K562 (cell line): Measurements from ENCODE around the gene ZNF480. TPM values are rescaled to one million over a fixed set of nuclear protein-coding genes. Genes with fewer than 3 reads are reported as not detected.

ENCODE experiments used
- ATAC-seq: fragments of 200-7000 bp; cut with Tn5 transposase; 3 replicates; pipeline ENCODE4 v1.9.1; 2020; ENCODE audit warnings: moderate library complexity
- BruUV-seq: library from RNA; stranded (reverse); fragments of 400-500 nt; replicated peaks from 2 replicates; lab custom pipeline; 2021; lab: Mats Ljungman, UMichigan
- CTCF ChIA-PET: fragments of 300-600 bp; formaldehyde crosslinking; extraction: SDS; loops from one replicate; lab custom pipeline; 2021; ENCODE audit warnings: low intra/inter-chr PET ratio; lab: Yijun Ruan, JAX
- POLR2A ChIA-PET: fragments of 300-600, 350-650 bp; sonication (Branson Sonifier 250); formaldehyde crosslinking; extraction: SDS; loops from one replicate; lab custom pipeline; 2021; ENCODE audit warnings: antibody characterized with exemption, inconsistent platforms; lab: Yijun Ruan, JAX
- DNase-seq, 4 experiments: peaks; one replicate each; pipeline versions ENCODE4 v3.0.0 to v3.0.0-alpha.2; 2011 to 2018; ENCODE audit warnings: low spot score in 3 of 4, mixed read lengths in 3 of 4; ENCODE audit errors: extremely low read depth in 1 of 4
- FAIRE-seq: peaks from 2 replicates; lab custom pipeline; 2011; peaks lifted over from hg19 to GRCh38; lab: Jason Lieb, UNC
- H2AFZ ChIP-seq: 2 replicates; pipeline ENCODE4 v1.6.0; 2011; ENCODE audit warnings: low read depth, low read length, control low read depth, inconsistent platforms
- H3K27ac ChIP-seq: fragments of 200-600 bp; 3 replicates; pipeline ENCODE4 v1.8.0; 2011; ENCODE audit warnings: low read depth, mild to moderate bottlenecking, control low read depth, inconsistent platforms, low read length, moderate library complexity, mixed read lengths; ENCODE audit errors: extremely low read depth
- H3K27me3 ChIP-seq, 2 experiments: fragments of 300-600 bp in 1 of 2; 2 replicates in 1 of 2; 3 replicates in 1 of 2; pipeline versions ENCODE4 v1.6.0 to v1.8.0; 2011; ENCODE audit warnings: inconsistent platforms in 2 of 2, low read length in 2 of 2, mild to moderate bottlenecking in 1 of 2, mixed read lengths in 1 of 2, moderate library complexity in 1 of 2; ENCODE audit not compliant: control insufficient read depth in 2 of 2, insufficient read depth in 2 of 2
- H3K36me3 ChIP-seq: fragments of 300-600 bp; 3 replicates; pipeline ENCODE4 v1.8.0; 2011; ENCODE audit warnings: mild to moderate bottlenecking, low read length, inconsistent platforms; ENCODE audit not compliant: control insufficient read depth, insufficient read depth
- H3K4me1 ChIP-seq, 2 experiments: fragments of 200-600 bp in 1 of 2; replicated peaks in 1 of 2; 2 replicates in 1 of 2; 3 replicates in 1 of 2; pipeline versions ENCODE4 v1.5.1 to v1.8.0; 2011; ENCODE audit warnings: inconsistent platforms in 2 of 2, low read length in 2 of 2, mild to moderate bottlenecking in 1 of 2, mixed read lengths in 1 of 2, moderate library complexity in 1 of 2; ENCODE audit not compliant: control insufficient read depth in 2 of 2, insufficient read depth in 2 of 2
- H3K4me2 ChIP-seq: 2 replicates; pipeline ENCODE4 v1.6.1; 2011; ENCODE audit warnings: low read length, control low read depth, inconsistent platforms, mixed read lengths; ENCODE audit not compliant: insufficient read depth
- H3K4me3 ChIP-seq: fragments of 200-600 bp; sonication (generic), shearing (Covaris generic); 2 replicates; pipeline ENCODE4 v1.5.1; 2016; ENCODE audit warnings: control low read depth, inconsistent platforms
- H3K79me2 ChIP-seq: fragments of 200-600 bp; 3 replicates; pipeline ENCODE4 v1.8.0; 2011; ENCODE audit warnings: low read length, inconsistent platforms; ENCODE audit not compliant: control insufficient read depth, insufficient read depth
- H3K9ac ChIP-seq, 2 experiments: 2 replicates each; pipeline versions ENCODE4 v1.6.0 to v1.6.1; 2011; ENCODE audit warnings: low read depth in 2 of 2, low read length in 2 of 2, control low read depth in 1 of 2, inconsistent platforms in 1 of 2, mild to moderate bottlenecking in 1 of 2, mixed read lengths in 1 of 2; ENCODE audit not compliant: insufficient read depth in 1 of 2
- H3K9me1 ChIP-seq: one replicate; pipeline ENCODE4 v1.6.0; 2011; ENCODE audit warnings: inconsistent platforms, mild to moderate bottlenecking, low read length, moderate library complexity; ENCODE audit not compliant: control insufficient read depth, insufficient read depth
- H3K9me3 ChIP-seq: replicated peaks from 2 replicates; pipeline ENCODE4 v1.5.1; 2011; ENCODE audit warnings: low read depth, low read length, inconsistent platforms; ENCODE audit not compliant: control insufficient read depth, insufficient read depth
- H4K20me1 ChIP-seq: replicated peaks from 2 replicates; pipeline ENCODE4 v1.6.1; 2011; ENCODE audit warnings: low read length, inconsistent platforms, mixed read lengths; ENCODE audit not compliant: control insufficient read depth, insufficient read depth
- ASH1L ChIP-seq: fragments of 450-650 bp; IDR thresholded peaks from 2 replicates; pipeline ENCODE4 v1.6.1; 2018; ENCODE audit warnings: borderline replicate concordance, mild to moderate bottlenecking, low read depth; ENCODE audit not compliant: partially characterized antibody
- BRF1 ChIP-seq: IDR thresholded peaks from 3 replicates; pipeline ENCODE4 v1.6.1; 2011; ENCODE audit warnings: borderline replicate concordance, mild to moderate bottlenecking; ENCODE audit not compliant: insufficient read length; ENCODE audit errors: extremely low read depth
- CHD2 ChIP-seq: IDR thresholded peaks from 2 replicates; pipeline ENCODE4 v1.6.1; 2011; ENCODE audit warnings: low read depth, low read length
- DMBX1 ChIP-seq: fragments of 250-450 bp; sonication (Bioruptor Pico); IDR thresholded peaks from 2 replicates; pipeline ENCODE4 v1.8.0; 2022; ENCODE audit warnings: inconsistent platforms, mild to moderate bottlenecking, moderate library complexity, borderline replicate concordance
- KLF1 ChIP-seq: fragments of 450-650 bp; IDR thresholded peaks from 2 replicates; pipeline ENCODE4 v1.6.1; 2016; ENCODE audit warnings: missing genetic modification characterization, missing compliant biosample characterization
- MEIS2 ChIP-seq: fragments of 450-650 bp; IDR thresholded peaks from 2 replicates; pipeline ENCODE4 v1.6.1; 2014; ENCODE audit warnings: mild to moderate bottlenecking; ENCODE audit not compliant: partially characterized antibody
- NCOA2 ChIP-seq, 2 experiments: fragments of 450-650 bp; IDR thresholded peaks; 2 replicates each; pipeline ENCODE4 v1.6.1; 2018; ENCODE audit warnings: mild to moderate bottlenecking in 2 of 2, moderate library complexity in 1 of 2; ENCODE audit not compliant: partially characterized antibody in 2 of 2
- PHB ChIP-seq: fragments of 250-450 bp; sonication (Bioruptor Pico); IDR thresholded peaks from 2 replicates; pipeline ENCODE4 v1.5.0; 2021
- RBM34 ChIP-seq: fragments of 200-400 bp; formaldehyde crosslinking; IDR thresholded peaks from 2 replicates; pipeline ENCODE4 v1.6.1; 2018; ENCODE audit warnings: low read length, borderline replicate concordance; ENCODE audit not compliant: insufficient read depth
- TCF7 ChIP-seq: sonication (generic); IDR thresholded peaks from 2 replicates; pipeline ENCODE4 v1.6.1; 2016; ENCODE audit warnings: antibody characterized with exemption, borderline replicate concordance
- XRCC3 ChIP-seq: fragments of 450-650 bp; IDR thresholded peaks from 2 replicates; pipeline ENCODE4 v1.6.1; 2017; ENCODE audit warnings: mild to moderate bottlenecking, moderate library complexity
- ZFP30 ChIP-seq: fragments of 250-450 bp; sonication (Bioruptor Pico); IDR thresholded peaks from 2 replicates; pipeline ENCODE4 v1.8.0; 2022; ENCODE audit warnings: moderate library complexity, mild to moderate bottlenecking, inconsistent platforms, borderline replicate concordance
- ZNF707 ChIP-seq: fragments of 250-450 bp; sonication (Bioruptor Pico); conservative IDR thresholded peaks from 2 replicates; pipeline ENCODE4 v1.8.0; 2022; ENCODE audit warnings: inconsistent platforms, mild to moderate bottlenecking, moderate library complexity
- ZNF766 ChIP-seq: fragments of 200-800 bp; sonication (Bioruptor generic); conservative IDR thresholded peaks from 2 replicates; pipeline ENCODE4 v1.6.1; 2016; ENCODE audit warnings: missing genetic modification characterization, missing compliant biosample characterization
- WGBS: fragments of 100-300 bp; shearing (Covaris generic); methylation state at CpG from one replicate; pipeline ENCODE4 v1.1.6; 2016; ENCODE audit warnings: low coverage, mixed read lengths; ENCODE audit not compliant: insufficient coverage; ENCODE audit errors: missing lambda C conversion rate; 5-methylcytosine and 5-hydroxymethylcytosine counted together
- in situ Hi-C: fragments of 300-500 bp; cut with MboI; formaldehyde crosslinking; loops from 4 replicates; pipeline ENCODE4 v1.15.0; 2018; ENCODE audit warnings: inconsistent platforms, mixed read lengths
- intact Hi-C: fragments of 100-400 bp; cut with micrococcal nuclease; formaldehyde crosslinking; loops from 2 replicates; pipeline ENCODE4 v1.14.2; 2022
- polyA plus RNA-seq, 8 experiments: library from polyadenylated mRNA; depleted of rRNA in 4 of 8; stranded (reverse) in 5 of 8; unstranded in 3 of 8; fragments of >200 nt; fragmentation: Nextera tagmentation in 2 of 8; fragmentation: Illumina TruSeq in 1 of 8; extraction: Ambion mirVana in 2 of 8; extraction: Trizol in 1 of 8; gene quantifications; 2 replicates each; pipeline versions ENCODE4 v1.2.1 to v1.2.3, GENCODE V29; 2011 to 2014; ENCODE audit warnings: inconsistent platforms in 1 of 8, missing spikeins in 1 of 8
- total RNA-seq, 7 experiments: library from RNA; depleted of rRNA in 6 of 7; stranded (reverse); fragments of >200 nt in 6 of 7; fragmentation: Illumina TruSeq in 2 of 7; extraction: Trizol in 2 of 7; gene quantifications; 2 replicates each; pipeline versions ENCODE4 v1.2.1 to v1.2.3, GENCODE V29; 2011 to 2021; ENCODE audit warnings: low replicate concordance in 1 of 7
- TF ChIP-seq, protein P1 (sequence below): fragments of 450-650 bp; IDR thresholded peaks from 2 replicates; pipeline ENCODE4 v1.6.1; 2017; ENCODE audit warnings: mild to moderate bottlenecking, moderate library complexity

Gene ZNF480
- total and polyA plus RNA-seq, 9 of the 15 experiments (the other 6 are each of a cell fraction or from before 2014, with no cell fraction given) = 10.4 to 31.1 (median 22.3) TPM

DNA sequence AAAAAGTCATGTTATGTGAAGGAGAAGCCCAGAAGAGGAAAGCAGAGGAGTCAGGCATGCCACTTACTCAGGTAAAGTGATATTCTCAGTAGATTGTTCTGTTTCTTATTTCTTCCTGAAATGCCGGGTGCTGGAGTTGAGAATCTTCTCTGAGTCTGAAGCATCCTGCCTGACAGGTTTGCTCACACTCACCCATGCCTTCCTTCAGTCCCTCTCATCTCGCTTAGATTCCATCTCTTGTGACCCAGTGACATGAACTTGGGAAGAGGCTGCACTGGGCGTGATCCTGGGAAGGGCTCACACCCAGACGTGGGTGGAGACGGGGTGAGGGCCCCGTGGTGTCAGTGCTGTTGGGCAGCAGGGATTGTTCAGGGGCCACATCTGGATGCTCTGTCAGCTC is 19.5 kb upstream of the ZNF480 start (continued):
- no peak for TF ChIP-seq KLF1 (tag)
- no peak for TF ChIP-seq NCOA2 (IDR thresholded peaks at IDR 0.05; ENCODE audit: partially characterized antibody in 2 of 2)
- TF ChIP-seq ASH1L = no peak
- no peak for TF ChIP-seq PHB (CRISPR knock-in tag)
- no peak for TF ChIP-seq XRCC3
- TF ChIP-seq, all 486 proteins: peak for 0

DNA sequence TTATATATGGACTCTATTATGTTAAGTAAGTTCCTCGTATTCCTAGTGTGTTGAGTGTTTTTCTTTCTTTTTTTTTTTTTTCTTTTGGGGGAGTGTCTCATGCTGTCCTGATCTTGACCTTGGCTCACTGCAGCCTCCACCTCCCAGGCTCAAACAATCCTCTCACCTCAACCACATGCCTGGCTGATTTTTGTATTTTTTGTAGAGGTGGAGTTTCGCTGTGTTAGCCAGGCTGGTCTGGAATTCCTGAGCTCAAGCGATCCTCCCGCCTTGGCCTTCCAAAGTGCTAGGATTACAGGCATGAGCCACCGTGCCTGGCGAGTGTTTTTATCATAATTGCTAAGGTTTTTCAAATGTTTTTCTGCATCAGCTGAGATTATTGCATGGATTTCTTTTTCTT is 10.7 kb upstream of the ZNF480 start:
- no peak overlapping the region for H2AFZ ChIP-seq
- BruUV-seq = no TSS peak
- no peaks in the 10 kb centered on the region for H4K20me1 ChIP-seq
- in situ Hi-C loops = no loop called here
- ChIA-PET POLR2A (interaction anchor here (0.9 kb wide), 1 partner anchor 10 kb away, joined by 3 read pairs; no protein-coding TSS in a partner anchor), CTCF (no interaction called here)
- peaks cover 11% of the 10 kb centered on the region for H3K9me3 ChIP-seq
- TF ChIP-seq RBM34 (no peak), PHB (CRISPR knock-in tag) (no peak), ZNF766 (CRISPR knock-in tag) (no peak), ZNF707 (CRISPR knock-in tag) (no peak), CHD2 (no peak), MEIS2 (no peak), DMBX1 (CRISPR knock-in tag) (no peak), TCF7 (no peak), BRF1 (no peak), ZFP30 (no peak)
- TF ChIP-seq, protein P1, sequence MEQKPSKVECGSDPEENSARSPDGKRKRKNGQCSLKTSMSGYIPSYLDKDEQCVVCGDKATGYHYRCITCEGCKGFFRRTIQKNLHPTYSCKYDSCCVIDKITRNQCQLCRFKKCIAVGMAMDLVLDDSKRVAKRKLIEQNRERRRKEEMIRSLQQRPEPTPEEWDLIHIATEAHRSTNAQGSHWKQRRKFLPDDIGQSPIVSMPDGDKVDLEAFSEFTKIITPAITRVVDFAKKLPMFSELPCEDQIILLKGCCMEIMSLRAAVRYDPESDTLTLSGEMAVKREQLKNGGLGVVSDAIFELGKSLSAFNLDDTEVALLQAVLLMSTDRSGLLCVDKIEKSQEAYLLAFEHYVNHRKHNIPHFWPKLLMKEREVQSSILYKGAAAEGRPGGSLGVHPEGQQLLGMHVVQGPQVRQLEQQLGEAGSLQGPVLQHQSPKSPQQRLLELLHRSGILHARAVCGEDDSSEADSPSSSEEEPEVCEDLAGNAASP = no peak
- DNase-seq (no peak), FAIRE-seq (no peak), ATAC-seq (no peak)
- H3K9ac ChIP-seq = no peak overlapping the region
- H3K9me1 ChIP-seq = no peaks in the 10 kb centered on the region
- H3K4me2 ChIP-seq = no peak overlapping the region
- no peaks in the 10 kb centered on the region for H3K4me1 ChIP-seq
- intact Hi-C loops = no loop called here
- peaks cover 8% of the 10 kb centered on the region; the same call in 2 of the 3 replicates for H3K79me2 ChIP-seq
- peaks cover 72% of the 10 kb centered on the region for H3K36me3 ChIP-seq
- 94% methylated on average over 5 of the region's 6 CpGs for WGBS
- H3K4me3 ChIP-seq = no peak overlapping the region
- no peaks in the 10 kb centered on the region for H3K27me3 ChIP-seq
- H3K27ac ChIP-seq = no peak overlapping the region
